Middle frontal gyrus (tissue), 1 donor: ENCODE measurements around the gene DMKN.

Experiments used
- DNase-seq: peaks from one replicate; pipeline ENCODE4 v3.0.0-alpha.2; 2015; ENCODE audit warnings: low spot score; ENCODE audit errors: extremely low spot score

DMKN gene, protein sequence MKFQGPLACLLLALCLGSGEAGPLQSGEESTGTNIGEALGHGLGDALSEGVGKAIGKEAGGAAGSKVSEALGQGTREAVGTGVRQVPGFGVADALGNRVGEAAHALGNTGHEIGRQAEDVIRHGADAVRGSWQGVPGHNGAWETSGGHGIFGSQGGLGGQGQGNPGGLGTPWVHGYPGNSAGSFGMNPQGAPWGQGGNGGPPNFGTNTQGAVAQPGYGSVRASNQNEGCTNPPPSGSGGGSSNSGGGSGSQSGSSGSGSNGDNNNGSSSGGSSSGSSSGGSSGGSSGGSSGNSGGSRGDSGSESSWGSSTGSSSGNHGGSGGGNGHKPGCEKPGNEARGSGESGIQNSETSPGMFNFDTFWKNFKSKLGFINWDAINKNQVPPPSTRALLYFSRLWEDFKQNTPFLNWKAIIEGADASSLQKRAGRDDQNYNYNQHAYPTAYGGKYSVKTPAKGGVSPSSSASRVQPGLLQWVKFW

DNA sequence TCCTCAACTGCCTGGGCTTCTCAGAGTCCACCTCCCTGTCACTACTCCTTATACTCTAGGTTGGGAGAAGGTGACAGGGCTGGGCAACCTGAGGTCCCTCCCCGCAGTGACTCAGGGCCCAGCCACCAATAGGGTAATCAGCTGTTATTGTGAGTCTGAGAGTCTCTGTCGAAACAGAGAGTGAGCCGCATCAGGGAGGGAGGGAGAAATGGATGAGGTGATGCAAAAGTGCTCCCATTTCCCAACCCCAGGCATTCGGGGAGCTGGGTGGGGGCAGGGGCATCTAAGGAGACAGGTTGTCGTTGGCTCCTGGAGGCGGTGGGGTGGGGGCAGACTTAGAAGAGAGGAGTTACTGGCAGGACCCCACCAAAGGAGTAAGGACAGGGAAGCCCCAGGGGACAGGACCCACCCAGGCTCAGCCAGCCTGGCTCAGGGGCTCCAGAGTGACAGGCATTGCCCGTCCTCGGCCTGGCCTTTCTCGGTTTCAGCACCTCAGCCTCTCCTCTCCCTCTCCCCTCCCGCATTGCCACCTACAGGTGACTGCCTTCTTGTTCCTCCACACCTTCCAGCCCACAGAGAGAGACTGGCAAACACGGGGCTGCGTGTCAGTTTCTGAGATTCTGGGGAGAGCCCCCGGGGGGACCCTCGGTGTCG lies at the start of gene DMKN:
TSS of gene DMKN (minus strand) at position 22 of the 654 bp plus-strand sequence. CDS start 174 bp downstream, outside the sequence.
- no peak for DNase-seq

DNA sequence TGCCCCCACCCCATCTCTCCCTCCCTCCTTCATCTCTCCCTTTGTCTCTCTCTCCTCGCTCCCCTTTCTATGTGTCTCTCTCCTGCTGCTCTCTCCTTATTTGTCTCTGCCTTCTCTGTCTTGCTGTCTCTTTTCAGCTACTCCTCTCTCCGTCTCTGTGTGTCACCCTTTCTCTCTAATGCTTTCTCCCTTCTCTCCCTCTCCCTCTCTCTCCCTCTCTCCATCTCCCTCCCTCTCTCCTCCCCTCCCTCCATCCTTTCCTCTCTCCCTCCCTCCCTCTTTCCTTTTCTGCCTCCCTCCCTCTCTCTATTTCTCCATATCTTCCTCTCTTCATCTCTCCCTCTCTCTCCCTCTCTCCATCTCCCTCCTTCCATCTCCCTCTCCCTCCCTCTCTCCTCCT lies 49.3 kb upstream of the DMKN start:
- DNase-seq = no peak

DNA sequence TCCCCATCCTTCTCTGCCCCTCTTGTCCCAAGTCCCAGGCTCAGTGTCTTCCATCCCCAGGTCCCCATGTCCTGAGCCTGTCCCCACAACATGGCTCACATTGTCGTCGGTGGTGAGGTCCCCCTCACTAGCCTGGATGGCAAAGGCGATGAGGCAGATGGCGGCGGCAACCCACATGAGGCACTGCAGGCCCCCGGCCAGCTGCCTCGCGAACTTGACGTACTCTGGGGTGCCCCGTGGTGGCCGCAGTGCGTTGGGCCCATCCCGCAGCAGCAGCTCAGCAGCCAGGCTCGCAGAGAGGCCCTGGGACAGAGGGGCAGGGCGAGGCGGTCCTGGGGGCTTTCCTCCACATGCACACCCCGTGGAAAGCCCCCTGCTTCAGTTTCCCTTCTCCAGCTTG lies 48.9 kb upstream of the DMKN start:
- no peak for DNase-seq

DNA sequence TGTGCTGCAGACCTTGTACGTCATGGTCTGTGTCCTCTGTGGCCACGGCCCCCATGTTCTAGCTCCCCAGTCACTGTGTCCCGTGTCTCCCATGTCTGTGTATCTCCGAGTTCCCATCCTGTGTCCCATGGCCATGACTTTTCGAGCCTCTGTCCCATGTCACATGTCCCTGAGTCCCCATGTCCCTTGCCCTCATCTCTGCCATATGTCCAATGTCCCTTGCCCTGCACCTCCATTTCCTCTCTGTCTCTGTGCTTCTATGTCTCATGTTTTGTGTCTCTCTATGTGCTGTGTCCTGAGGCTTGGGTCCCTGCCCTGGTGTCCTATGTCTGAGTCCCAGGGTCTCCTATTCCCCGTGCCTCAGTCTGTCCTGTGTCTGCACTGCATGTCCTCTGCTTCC lies 48.0 kb upstream of the DMKN start:
- no peak for DNase-seq

DNA sequence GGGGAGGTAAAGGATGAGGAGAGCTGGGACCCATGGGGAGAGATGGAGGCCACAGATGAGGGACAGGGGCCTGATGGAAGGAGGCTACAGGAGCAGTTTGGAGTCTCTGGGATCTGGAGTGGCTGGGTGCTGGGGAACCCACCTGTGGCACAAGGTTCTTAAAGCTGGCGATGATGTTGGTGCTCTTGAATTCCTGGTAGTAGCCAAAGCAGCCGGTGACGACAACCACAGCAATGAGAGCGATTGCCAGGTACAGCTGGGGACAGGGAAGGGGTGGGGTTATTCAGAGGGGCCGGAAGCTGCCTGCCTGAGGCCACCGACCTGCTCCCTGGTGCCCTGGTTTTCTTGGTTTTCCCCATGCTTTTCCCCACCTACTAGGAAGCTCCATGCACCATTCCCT lies 47.2 kb upstream of the DMKN start:
- DNase-seq = no peak

DNA sequence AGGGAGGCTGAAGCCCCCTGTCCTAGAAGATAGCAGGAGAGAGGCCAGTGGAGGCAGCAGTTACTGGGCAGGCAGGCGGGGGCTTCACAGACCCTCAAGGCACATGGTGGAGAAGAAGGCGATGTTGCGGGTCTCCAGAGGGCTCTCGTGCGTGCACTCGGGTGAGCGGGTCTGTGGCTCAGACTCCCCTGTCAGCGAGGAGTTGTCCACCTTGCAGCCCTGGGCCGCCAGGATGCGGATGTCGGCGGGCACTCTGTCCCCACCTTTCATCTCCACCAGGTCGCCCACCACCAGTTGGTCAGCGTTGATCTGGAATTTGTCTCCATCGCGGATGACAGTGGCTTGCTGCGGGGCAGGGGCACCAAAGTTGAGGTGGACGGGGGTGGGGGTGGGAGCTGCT lies 46.8 kb upstream of the DMKN start:
- DNase-seq = no peak

DNA sequence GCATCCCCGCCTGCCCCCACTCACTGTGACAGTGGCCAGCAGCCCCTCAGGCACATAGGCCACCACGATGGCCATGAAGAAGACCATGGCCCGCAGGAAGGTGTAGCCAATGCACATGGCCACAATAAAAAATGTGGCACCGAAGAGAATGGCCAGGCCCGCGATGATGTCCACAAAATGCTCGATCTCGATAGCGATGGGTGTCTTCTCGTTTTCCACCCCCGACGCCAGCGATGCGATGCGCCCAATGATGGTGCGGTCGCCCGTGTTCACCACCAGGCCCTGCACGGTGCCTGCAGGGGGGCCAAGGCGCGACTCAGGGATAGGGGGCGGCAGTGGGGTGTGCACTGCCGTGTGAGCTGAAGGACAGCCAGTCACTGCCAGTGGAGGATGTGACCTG lies 46.3 kb upstream of the DMKN start:
- DNase-seq = no peak

DNA sequence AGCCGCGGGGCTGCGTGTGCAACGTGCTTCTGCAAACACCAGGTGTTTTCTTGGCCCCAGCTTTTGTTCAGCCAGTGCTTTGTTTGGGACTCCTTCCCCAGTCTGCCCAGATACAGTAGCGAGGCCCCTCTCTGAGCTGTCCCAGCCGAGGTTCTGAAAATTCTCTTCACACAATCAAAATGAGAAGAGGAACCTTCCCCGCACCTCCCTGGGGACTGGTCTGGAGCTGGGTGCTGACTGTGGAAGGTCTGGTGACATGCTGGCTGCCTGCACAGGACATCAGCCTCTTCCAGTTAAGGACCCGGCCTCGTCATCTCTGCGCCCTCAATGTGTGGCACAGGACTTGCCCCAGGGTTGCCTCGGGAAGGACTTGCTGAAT lies 45.8 kb upstream of the DMKN start:
- no peak for DNase-seq

DNA sequence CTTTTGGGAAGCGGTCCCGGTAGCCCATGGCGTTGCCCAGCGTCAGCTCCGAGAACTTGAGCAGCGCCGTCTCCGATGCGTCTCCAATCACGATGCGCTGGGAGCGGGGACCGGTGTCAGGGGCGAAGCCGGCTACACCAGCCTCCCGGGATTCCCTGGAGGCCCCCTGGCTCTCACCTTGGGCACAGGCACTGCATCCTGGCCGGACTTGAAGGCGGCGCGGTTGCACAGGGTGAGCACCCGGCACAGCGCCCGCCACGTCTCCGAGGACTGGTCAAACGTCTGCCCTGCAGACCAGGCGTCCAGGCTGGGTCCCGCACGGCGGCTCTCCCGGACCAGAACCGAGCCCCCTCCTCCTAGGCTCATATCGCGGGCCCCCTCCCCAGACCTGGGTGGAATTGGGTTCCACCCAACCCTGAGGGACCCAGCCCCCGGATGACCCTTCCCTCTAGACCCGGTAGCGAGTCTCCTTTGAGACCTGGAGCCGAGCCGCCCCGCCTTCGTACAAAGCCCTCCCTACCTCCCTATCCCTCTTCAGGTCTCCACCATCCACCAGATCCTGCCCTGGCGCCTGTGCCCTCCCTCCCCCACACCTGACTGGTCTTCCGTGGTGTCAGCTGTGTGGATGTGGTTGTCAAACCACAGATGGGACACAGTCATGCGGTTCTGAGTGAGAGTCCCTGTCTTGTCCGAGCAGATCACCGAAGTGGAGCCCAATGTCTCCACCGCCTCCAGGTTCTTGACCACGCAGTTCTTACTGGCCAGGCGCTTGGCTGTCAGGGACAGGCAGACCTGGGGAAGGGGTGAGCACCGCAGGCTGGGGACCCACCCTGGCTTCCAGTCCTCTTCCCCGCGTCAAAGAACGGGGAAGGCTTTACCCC lies 45.2 kb upstream of the DMKN start:
- DNase-seq = no peak

DNA sequence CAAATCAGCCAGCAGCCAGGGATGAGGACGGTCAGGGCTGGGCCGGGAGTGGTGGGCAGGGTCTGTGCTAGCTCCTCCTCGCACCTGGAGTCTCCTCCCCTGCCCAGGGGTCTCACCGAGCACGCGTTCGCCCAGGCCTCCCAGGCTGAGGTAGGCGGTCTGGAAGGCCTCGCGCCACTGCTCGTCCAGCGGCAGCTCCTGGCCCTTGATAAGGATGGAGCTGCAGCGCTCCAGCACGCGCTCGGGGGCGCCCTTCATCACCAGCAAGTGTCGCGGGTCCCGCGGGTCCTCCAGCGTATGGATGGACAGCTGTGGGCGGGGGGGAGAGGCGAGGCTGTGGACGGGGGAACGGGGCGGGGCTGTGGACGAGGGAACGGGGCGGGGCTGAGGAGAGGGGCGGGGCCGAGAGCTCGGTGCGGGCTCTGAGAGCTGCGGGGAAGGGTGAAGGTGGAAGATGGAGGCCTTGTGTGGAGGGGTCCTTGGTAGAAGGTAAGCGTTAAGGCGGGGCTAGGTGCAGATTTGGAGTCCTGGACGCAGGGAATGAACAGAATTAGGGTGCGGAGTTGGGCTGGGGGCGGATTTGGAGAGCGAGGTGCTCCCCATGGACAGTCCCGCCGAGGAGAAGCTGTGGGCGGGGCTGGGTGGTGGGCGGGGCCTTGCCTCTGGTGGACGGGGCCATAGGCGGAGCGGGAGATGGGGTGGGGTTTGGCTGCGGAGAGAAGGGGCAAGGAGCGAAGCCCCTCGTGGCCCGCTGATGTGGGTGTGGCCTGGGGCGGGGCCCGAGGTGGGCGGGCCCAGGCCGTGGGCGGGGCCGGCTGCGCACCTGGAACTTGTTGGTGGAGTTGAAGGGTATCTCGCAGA lies 44.3 kb upstream of the DMKN start:
- no peak for DNase-seq

DNA sequence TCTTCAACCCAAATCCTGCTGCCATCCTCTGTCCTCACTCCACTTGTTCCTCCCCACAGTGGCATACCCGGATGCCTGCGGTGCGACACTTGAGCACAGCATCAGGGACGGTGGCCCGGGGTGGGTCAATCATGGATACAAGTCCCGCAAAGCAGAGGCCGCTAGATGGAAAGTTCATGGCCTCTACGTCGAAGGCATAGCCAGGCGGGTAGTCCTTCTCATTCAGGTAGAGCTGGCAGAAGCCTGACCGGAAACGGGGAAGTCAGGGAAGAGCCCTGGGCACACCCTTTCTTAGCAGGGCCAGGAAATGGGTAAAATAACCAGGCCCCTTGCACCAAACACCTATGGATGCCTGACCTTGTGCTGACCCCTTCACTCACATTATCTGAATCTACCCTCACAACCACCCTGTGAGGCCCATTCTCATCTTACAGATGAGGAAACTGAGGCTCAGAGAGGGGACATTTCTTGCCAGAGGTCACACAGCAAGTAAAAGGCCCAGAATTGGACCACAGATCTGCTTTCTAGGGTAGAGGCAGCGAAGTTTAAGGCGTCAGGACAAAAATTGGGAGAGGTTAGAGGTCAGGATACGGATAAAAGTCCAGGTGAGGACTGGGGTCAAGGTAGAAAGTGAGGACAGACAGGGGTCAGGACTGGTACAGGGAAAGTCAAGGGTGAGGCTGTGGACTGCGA lies 43.5 kb upstream of the DMKN start:
- no peak for DNase-seq

DNA sequence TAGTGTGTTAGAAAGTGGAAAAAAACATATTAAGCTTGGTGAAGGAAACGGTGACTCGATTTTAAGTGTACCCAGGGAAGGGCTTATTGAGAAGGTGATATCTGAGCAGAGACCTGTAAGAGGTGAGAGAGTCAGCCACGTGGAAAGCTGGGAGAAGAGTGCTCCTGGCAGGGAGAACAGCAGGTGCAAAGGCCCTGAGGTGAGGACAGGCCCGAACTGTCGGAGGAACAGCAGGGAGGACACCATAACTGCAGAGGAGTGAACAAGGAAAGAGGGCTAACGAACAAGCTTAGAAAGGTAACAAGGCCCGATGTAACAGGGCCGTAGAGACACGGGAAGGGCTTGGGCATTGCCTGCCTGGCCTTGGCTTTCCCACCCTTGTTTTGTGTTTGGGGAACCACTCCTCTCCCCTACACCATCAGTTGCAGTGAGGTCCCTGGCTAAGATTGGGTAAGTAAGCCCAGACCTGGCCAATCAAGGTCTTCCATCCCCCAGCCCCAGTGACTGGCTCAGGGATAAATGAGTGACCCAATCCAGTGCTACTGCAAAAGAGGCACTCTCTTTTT lies 42.7 kb upstream of the DMKN start:
- no peak for DNase-seq

DNA sequence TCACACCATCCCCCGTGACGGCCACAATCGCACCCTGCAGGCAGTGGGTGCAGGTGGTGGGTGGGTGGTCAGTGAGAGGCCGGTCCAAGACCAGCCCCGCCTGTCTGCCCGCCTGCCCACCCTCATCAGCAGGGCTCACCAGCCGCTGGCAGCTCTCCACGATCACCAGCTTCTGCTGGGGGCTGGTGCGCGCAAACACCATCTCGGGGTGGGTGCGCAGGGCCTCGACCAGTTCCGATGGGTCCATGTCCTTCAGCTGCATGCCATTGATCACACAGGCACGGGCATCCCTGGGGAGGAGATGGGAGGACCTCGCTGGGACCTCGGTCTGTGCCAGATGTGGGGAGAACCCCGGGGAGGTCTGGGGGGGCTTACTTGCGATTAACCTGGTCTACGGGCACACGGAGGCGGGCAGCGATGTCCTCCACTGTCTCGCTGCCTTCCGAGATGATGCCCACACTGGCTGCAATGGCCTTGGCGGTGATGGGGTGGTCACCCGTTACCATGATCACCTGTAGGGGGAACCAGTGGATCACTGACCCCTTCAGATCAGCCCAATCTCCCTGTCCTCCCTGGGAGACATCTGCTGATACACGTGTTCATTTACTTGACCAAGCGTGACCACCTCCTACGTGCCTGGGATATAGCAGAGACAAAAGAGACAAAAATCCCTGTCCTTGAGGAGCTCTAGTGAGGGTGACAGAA lies 42.0 kb upstream of the DMKN start:
- DNase-seq = no peak

DNA sequence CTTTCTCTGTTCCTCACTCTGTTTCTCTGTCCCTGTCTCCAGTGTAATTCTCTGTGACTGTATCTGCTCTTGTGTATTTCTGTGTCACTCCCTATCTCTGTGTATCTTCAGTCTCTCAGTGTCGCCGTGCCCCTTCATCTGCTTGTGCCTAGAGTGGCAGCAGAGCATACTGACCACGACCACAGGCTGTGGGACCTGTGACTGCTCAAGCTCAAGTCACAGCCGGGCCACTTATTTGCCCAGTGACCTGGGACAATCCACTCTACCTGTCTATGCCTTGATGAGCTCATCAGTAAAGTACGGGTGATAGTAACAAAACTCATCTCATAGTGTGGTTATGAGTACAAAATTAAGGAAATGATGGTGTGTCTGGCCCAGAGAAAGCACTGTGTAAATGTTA lies 40.6 kb upstream of the DMKN start:
- no peak for DNase-seq

DNA sequence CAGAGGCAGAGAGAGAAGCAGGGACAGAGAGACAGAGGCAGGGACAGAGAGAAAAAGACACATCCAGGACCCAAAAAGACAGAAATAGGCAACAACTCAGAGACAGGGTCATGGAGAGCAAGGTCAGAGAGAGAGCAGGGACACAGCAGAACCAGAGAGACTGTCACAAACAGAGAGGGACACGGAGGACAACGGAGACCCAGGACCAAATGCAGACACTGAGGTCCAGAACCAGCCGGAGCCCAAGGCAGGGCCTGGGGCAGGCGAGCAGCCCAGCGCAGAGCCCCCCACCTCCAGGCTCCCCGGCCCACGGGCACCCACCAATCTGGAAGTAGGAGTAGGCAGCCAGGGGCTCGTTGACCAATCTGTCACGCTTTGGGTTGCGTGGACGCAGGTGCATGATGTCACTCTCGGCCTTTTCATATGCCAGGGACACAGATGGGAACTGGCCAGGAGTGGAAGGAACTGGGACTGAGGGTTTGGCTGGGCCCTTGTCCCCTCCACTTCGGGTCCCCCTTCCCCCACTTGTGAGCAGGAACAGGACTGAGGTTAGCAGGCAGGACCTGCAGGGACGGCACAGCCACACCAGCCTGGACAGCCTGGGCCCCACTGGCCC lies 40.0 kb upstream of the DMKN start:
- no peak for DNase-seq

DNA sequence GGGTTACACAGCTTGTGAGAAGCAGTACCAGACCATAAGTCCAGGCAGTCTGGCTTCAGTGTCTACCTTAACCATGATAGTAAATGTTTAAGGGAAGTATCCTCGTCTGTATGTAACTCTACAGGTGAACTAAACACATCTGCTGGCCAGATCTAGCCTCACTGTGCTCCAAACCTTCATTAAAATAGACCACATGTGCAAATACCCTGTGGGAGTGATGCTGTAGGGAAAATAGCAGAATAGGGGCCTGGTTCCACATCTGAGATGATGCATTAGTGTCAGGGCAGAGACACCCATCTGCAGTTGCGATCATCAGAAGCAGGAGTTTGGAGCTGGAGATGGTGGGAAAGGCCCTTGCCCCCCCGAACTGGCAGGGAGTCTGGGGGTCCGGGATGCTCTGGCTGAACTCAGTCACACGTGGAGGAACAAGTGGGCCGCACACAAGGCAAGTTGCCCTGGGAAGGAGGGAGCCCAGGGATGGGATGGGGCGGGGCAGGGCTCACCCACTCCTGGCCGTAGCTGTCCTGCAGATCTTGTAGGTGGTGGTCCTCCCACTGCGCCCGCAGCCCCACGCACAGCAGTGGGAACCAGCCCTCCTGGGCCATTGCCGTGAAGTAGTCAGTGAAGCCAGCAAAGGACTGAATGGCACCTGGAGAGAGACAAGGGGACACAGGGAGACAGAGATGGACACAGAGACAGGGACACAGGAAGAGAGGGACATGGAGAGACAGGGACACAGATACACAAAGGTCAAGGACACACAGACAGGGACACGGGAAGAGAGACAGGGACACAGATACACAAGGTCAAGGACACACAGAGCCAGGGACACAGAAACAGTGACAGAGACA lies 39.3 kb upstream of the DMKN start:
- DNase-seq = no peak

DNA sequence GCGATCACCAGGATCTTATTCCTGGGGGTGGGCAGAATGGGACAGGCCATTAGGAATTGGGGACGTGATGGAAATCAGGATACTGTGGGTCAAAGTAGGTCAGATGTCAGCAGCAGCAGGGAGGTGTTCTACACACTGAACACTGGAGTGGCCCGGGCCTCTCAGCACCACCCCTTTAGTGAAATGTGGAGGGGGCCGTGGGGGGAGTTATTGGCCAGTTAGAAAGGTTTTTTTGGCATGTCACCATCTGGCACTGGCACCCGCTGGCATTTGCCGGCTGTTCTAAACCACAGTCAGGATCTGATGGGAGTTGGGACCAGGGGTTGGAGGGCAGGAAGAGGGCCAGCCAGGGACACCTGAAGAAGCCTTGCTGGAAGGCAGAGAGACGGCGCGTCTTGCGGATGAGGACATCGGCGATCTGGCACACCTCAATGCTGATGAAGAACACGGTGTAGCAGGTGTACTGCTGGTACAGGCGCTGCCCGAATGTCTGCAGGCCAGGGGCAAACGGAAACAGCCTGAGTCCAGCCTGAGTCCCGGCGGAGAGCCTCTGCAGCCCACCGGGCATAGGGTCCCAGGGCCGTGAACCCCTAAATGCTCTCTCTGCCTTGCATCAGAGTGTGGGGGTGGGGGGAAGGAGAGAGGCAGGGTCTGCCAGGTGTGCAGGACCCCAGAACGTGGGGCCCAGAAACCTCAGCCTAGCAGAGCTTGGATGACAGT lies 37.8 kb upstream of the DMKN start:
- no peak for DNase-seq
